ENCODE results near the gene PCDHAC1.

The PCDHAC1 gene

DNA sequence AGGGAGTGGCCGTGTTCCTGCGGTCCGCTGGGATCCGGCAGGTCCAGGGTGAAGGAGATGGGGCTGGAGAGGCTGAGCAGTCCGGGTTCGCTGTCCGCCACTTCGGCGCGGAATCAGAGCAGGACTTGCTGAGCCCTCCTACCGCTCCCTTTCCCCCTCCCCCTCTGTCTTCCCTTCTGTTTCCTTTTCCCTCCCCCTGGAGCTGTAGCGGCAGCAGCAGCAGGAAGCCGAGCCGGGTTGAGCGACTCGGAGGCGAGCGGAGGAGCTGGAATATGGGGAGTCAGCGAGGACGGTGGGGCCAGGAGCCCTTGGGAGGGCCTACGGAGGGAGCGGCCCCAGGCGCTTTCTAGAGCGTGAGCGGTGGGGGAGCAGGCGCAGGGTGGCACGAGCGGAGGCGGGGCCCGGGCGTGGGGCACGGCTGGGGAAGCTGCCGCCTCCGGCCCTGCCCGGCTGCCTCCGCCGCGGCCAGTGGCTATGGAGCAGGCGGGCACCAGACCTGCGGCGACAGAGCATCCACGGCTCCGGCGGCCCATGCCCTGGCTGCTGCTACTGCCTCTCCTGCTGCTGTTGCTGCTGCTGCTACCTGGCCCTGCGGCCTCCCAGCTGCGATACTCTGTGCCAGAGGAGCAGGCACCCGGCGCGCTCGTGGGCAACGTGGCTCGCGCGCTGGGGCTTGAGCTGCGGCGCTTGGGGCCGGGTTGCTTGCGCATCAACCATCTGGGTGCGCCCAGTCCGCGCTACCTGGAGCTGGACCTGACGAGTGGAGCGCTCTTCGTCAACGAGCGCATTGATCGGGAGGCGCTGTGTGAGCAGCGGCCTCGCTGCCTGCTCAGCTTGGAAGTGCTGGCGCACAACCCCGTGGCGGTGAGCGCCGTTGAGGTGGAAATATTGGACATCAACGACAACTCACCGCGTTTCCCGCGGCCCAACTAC, 40.5 kb downstream of the PCDHAC1 start, which contains the start of gene PCDHAC2 (continued):
- no peak for TF ChIP-seq ZNF565 (CRISPR knock-in tag; conservative IDR thresholded peaks at IDR 0.05; ENCODE audit: low read depth)
- no peak for TF ChIP-seq RARB (CRISPR knock-in tag; IDR thresholded peaks at IDR 0.05)
- no peak for TF ChIP-seq ISL1 (CRISPR knock-in tag; IDR thresholded peaks at IDR 0.05)
- TF ChIP-seq ESRRG (CRISPR knock-in tag; IDR thresholded peaks at IDR 0.05) = no peak
- no peak for TF ChIP-seq GLIS3 (CRISPR knock-in tag; IDR thresholded peaks at IDR 0.05)
- no peak for TF ChIP-seq SNAI2 (CRISPR knock-in tag; IDR thresholded peaks at IDR 0.05)
- no peak for TF ChIP-seq ZC3H10 (CRISPR knock-in tag; IDR thresholded peaks at IDR 0.05)
- TF ChIP-seq ZFP3 (CRISPR knock-in tag; IDR thresholded peaks at IDR 0.05) = no peak
- TF ChIP-seq PPARA (CRISPR knock-in tag; IDR thresholded peaks at IDR 0.05; ENCODE audit: borderline replicate concordance) = no peak

DNA sequence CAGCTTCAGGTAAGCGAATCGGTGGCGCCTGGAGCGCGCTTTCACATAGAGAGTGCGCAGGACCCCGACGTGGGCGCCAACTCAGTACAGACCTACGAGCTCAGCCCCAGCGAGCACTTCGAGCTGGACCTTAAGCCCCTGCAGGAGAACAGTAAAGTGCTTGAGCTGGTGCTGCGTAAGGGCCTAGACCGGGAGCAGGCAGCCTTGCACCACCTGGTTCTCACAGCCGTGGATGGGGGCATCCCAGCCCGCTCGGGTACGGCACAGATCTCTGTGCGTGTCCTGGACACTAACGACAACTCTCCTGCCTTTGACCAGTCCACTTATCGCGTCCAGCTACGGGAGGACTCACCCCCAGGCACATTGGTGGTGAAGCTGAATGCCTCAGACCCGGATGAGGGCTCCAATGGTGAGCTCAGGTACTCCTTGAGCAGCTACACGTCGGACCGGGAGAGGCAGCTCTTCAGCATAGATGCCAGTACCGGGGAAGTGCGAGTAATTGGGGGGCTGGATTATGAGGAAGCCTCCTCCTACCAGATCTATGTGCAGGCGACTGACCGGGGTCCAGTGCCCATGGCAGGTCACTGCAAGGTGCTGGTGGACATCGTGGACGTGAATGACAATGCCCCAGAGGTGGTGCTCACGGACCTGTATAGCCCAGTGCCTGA, 41.3 kb downstream of the PCDHAC1 start:
- ATAC-seq = no peak
- TF ChIP-seq ZC3H10 (CRISPR knock-in tag; IDR thresholded peaks at IDR 0.05) (no peak), TCF4 (CRISPR knock-in tag; IDR thresholded peaks at IDR 0.05; ENCODE audit: borderline replicate concordance) (no peak), OSR1 (CRISPR knock-in tag; IDR thresholded peaks at IDR 0.05) (no peak), ZNF70 (CRISPR knock-in tag; IDR thresholded peaks at IDR 0.05) (no peak), PPARA (CRISPR knock-in tag; IDR thresholded peaks at IDR 0.05; ENCODE audit: borderline replicate concordance) (no peak), BACH2 (CRISPR knock-in tag; IDR thresholded peaks at IDR 0.05; ENCODE audit: borderline replicate concordance) (no peak), ZNF565 (CRISPR knock-in tag; conservative IDR thresholded peaks at IDR 0.05; ENCODE audit: low read depth) (no peak), ISL1 (CRISPR knock-in tag; IDR thresholded peaks at IDR 0.05) (no peak), ESRRG (CRISPR knock-in tag; IDR thresholded peaks at IDR 0.05) (no peak), SNAI2 (CRISPR knock-in tag; IDR thresholded peaks at IDR 0.05) (no peak), ARNTL (CRISPR knock-in tag; IDR thresholded peaks at IDR 0.05; ENCODE audit: borderline replicate concordance, low read depth) (no peak), ZFP30 (CRISPR knock-in tag; IDR thresholded peaks at IDR 0.05) (no peak)
- TF ChIP-seq, protein P1, sequence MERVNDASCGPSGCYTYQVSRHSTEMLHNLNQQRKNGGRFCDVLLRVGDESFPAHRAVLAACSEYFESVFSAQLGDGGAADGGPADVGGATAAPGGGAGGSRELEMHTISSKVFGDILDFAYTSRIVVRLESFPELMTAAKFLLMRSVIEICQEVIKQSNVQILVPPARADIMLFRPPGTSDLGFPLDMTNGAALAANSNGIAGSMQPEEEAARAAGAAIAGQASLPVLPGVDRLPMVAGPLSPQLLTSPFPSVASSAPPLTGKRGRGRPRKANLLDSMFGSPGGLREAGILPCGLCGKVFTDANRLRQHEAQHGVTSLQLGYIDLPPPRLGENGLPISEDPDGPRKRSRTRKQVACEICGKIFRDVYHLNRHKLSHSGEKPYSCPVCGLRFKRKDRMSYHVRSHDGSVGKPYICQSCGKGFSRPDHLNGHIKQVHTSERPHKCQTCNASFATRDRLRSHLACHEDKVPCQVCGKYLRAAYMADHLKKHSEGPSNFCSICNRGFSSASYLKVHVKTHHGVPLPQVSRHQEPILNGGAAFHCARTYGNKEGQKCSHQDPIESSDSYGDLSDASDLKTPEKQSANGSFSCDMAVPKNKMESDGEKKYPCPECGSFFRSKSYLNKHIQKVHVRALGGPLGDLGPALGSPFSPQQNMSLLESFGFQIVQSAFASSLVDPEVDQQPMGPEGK (CRISPR knock-in tag; IDR thresholded peaks at IDR 0.05; ENCODE audit: borderline replicate concordance) = no peak
- TF ChIP-seq, protein P2, sequence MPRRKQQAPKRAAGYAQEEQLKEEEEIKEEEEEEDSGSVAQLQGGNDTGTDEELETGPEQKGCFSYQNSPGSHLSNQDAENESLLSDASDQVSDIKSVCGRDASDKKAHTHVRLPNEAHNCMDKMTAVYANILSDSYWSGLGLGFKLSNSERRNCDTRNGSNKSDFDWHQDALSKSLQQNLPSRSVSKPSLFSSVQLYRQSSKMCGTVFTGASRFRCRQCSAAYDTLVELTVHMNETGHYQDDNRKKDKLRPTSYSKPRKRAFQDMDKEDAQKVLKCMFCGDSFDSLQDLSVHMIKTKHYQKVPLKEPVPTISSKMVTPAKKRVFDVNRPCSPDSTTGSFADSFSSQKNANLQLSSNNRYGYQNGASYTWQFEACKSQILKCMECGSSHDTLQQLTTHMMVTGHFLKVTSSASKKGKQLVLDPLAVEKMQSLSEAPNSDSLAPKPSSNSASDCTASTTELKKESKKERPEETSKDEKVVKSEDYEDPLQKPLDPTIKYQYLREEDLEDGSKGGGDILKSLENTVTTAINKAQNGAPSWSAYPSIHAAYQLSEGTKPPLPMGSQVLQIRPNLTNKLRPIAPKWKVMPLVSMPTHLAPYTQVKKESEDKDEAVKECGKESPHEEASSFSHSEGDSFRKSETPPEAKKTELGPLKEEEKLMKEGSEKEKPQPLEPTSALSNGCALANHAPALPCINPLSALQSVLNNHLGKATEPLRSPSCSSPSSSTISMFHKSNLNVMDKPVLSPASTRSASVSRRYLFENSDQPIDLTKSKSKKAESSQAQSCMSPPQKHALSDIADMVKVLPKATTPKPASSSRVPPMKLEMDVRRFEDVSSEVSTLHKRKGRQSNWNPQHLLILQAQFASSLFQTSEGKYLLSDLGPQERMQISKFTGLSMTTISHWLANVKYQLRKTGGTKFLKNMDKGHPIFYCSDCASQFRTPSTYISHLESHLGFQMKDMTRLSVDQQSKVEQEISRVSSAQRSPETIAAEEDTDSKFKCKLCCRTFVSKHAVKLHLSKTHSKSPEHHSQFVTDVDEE (CRISPR knock-in tag; IDR thresholded peaks at IDR 0.05) = no peak
- TF ChIP-seq, protein P3, sequence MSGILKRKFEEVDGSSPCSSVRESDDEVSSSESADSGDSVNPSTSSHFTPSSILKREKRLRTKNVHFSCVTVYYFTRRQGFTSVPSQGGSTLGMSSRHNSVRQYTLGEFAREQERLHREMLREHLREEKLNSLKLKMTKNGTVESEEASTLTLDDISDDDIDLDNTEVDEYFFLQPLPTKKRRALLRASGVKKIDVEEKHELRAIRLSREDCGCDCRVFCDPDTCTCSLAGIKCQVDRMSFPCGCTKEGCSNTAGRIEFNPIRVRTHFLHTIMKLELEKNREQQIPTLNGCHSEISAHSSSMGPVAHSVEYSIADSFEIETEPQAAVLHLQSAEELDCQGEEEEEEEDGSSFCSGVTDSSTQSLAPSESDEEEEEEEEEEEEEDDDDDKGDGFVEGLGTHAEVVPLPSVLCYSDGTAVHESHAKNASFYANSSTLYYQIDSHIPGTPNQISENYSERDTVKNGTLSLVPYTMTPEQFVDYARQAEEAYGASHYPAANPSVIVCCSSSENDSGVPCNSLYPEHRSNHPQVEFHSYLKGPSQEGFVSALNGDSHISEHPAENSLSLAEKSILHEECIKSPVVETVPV (CRISPR knock-in tag; IDR thresholded peaks at IDR 0.05) = no peak

DNA sequence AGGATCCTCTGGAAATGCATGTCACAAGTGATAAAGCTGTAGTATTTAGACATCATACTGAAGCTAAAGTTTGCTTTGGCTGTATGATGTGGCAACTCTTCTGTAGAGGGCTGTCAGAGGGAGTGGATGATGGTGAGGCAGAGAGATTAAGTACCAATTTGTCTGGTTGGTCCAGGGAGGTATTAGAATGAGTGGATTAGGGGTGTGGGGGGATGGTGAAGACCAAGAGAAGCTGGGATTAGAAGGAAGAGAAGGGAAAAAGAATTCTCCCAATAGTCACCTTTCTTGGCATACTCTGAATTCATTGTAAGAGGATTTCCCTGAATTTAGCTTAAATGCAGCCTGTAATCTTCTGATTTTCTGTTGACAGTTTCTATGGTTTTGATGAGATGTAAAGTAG, 43.8 kb downstream of the PCDHAC1 start:
- TF ChIP-seq CSDC2 (CRISPR knock-in tag; IDR thresholded peaks at IDR 0.05) = no peak
- TF ChIP-seq ZFP3 (CRISPR knock-in tag; IDR thresholded peaks at IDR 0.05) = no peak
- TF ChIP-seq ZNF8 (CRISPR knock-in tag; IDR thresholded peaks at IDR 0.05) = no peak
- TF ChIP-seq ESRRG (CRISPR knock-in tag; IDR thresholded peaks at IDR 0.05) = no peak
- TF ChIP-seq BACH2 (CRISPR knock-in tag; IDR thresholded peaks at IDR 0.05; ENCODE audit: borderline replicate concordance) = no peak
- TF ChIP-seq RARB (CRISPR knock-in tag; IDR thresholded peaks at IDR 0.05) = no peak
- no peak for TF ChIP-seq SNAI2 (CRISPR knock-in tag; IDR thresholded peaks at IDR 0.05)
- TF ChIP-seq, protein P3 (CRISPR knock-in tag; IDR thresholded peaks at IDR 0.05) = no peak
- no peak for TF ChIP-seq ZC3H10 (CRISPR knock-in tag; IDR thresholded peaks at IDR 0.05)
- TF ChIP-seq, protein P1 (CRISPR knock-in tag; IDR thresholded peaks at IDR 0.05; ENCODE audit: borderline replicate concordance) = no peak
- no peak for TF ChIP-seq ZFP30 (CRISPR knock-in tag; IDR thresholded peaks at IDR 0.05)
- TF ChIP-seq GLIS3 (CRISPR knock-in tag; IDR thresholded peaks at IDR 0.05) = no peak
- no peak for TF ChIP-seq ZNF565 (CRISPR knock-in tag; conservative IDR thresholded peaks at IDR 0.05; ENCODE audit: low read depth)
- TF ChIP-seq, protein P4, sequence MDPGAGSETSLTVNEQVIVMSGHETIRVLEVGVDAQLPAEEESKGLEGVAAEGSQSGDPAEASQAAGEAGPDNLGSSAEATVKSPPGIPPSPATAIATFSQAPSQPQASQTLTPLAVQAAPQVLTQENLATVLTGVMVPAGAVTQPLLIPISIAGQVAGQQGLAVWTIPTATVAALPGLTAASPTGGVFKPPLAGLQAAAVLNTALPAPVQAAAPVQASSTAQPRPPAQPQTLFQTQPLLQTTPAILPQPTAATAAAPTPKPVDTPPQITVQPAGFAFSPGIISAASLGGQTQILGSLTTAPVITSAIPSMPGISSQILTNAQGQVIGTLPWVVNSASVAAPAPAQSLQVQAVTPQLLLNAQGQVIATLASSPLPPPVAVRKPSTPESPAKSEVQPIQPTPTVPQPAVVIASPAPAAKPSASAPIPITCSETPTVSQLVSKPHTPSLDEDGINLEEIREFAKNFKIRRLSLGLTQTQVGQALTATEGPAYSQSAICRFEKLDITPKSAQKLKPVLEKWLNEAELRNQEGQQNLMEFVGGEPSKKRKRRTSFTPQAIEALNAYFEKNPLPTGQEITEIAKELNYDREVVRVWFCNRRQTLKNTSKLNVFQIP (CRISPR knock-in tag; IDR thresholded peaks at IDR 0.05; ENCODE audit: borderline replicate concordance, low read depth) = no peak
- TF ChIP-seq ZNF70 (CRISPR knock-in tag; IDR thresholded peaks at IDR 0.05) = no peak
- ATAC-seq = no peak

Data from SK-N-SH treated with all-trans-retinoic acid at 6 μM for 48 hours (cell line).